ENCODE results near the gene ITSN1. TPM values are rescaled to one million over a fixed set of nuclear protein-coding genes. Genes with fewer than 3 reads are reported as not detected.
A peak's percentile ranks its signal among the peaks of the same experiment; 100 is the strongest.

Gene ITSN1
- total and polyA plus RNA-seq, 2 of the 13 experiments (the other 11 are each of a cell fraction or from before 2014, with no cell fraction given): 26.1 to 33.8 TPM

- TF ChIP-seq, protein P1, sequence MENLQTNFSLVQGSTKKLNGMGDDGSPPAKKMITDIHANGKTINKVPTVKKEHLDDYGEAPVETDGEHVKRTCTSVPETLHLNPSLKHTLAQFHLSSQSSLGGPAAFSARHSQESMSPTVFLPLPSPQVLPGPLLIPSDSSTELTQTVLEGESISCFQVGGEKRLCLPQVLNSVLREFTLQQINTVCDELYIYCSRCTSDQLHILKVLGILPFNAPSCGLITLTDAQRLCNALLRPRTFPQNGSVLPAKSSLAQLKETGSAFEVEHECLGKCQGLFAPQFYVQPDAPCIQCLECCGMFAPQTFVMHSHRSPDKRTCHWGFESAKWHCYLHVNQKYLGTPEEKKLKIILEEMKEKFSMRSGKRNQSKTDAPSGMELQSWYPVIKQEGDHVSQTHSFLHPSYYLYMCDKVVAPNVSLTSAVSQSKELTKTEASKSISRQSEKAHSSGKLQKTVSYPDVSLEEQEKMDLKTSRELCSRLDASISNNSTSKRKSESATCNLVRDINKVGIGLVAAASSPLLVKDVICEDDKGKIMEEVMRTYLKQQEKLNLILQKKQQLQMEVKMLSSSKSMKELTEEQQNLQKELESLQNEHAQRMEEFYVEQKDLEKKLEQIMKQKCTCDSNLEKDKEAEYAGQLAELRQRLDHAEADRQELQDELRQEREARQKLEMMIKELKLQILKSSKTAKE (CRISPR knock-in tag; IDR thresholded peaks at IDR 0.05; ENCODE audit: borderline replicate concordance): no peak
- TF ChIP-seq ZSCAN29 (CRISPR knock-in tag; conservative IDR thresholded peaks at IDR 0.05) (no peak), ATF1 (CRISPR knock-in tag; IDR thresholded peaks at IDR 0.05) (no peak), XRCC5 (optimal IDR thresholded peaks at IDR 0.05; ENCODE audit: low read length) (peak; percentile 16), ZNF510 (CRISPR knock-in tag; IDR thresholded peaks at IDR 0.05; ENCODE audit: low read depth) (no peak), ZNF816 (CRISPR knock-in tag; IDR thresholded peaks at IDR 0.05; ENCODE audit: borderline replicate concordance) (no peak), KLF12 (CRISPR knock-in tag; IDR thresholded peaks at IDR 0.05; ENCODE audit: borderline replicate concordance) (no peak), CBX2 (IDR thresholded peaks at IDR 0.05; ENCODE audit: low read depth, low read length) (no peak), CBX2 (CRISPR knock-in tag; IDR thresholded peaks at IDR 0.05; ENCODE audit: low read depth) (no peak), YY1 (IDR thresholded peaks at IDR 0.05; ENCODE audit: insufficient read depth, insufficient replicate concordance, low read depth, low read length) (peak; percentile 49), ZNF891 (CRISPR knock-in tag; IDR thresholded peaks at IDR 0.05) (no peak), ZEB1 (IDR thresholded peaks at IDR 0.05; ENCODE audit: insufficient replicate concordance, low read depth) (no peak), ZNF121 (CRISPR knock-in tag; IDR thresholded peaks at IDR 0.05) (no peak), PITX1 (CRISPR knock-in tag; IDR thresholded peaks at IDR 0.05) (0 out of 2 replicates have a peak, but pooled peaks have one; percentile 18), ZFP36L2 (CRISPR knock-in tag; IDR thresholded peaks at IDR 0.05) (no peak), SALL1 (CRISPR knock-in tag; IDR thresholded peaks at IDR 0.05) (peak; percentile 33; the same call in 1 of the 2 replicates), SNAPC4 (CRISPR knock-in tag; IDR thresholded peaks at IDR 0.05) (no peak)
- TF ChIP-seq, protein P2, sequence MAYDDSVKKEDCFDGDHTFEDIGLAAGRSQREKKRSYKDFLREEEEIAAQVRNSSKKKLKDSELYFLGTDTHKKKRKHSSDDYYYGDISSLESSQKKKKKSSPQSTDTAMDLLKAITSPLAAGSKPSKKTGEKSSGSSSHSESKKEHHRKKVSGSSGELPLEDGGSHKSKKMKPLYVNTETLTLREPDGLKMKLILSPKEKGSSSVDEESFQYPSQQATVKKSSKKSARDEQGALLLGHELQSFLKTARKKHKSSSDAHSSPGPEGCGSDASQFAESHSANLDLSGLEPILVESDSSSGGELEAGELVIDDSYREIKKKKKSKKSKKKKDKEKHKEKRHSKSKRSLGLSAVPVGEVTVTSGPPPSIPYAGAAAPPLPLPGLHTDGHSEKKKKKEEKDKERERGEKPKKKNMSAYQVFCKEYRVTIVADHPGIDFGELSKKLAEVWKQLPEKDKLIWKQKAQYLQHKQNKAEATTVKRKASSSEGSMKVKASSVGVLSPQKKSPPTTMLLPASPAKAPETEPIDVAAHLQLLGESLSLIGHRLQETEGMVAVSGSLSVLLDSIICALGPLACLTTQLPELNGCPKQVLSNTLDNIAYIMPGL (CRISPR knock-in tag; IDR thresholded peaks at IDR 0.05; ENCODE audit: borderline replicate concordance in 1 of 2, low read depth in 1 of 2): 0 out of 4 replicates have a peak, but pooled peaks of 1 of the 2 experiments have one; percentile 46
- TF ChIP-seq, protein P3, sequence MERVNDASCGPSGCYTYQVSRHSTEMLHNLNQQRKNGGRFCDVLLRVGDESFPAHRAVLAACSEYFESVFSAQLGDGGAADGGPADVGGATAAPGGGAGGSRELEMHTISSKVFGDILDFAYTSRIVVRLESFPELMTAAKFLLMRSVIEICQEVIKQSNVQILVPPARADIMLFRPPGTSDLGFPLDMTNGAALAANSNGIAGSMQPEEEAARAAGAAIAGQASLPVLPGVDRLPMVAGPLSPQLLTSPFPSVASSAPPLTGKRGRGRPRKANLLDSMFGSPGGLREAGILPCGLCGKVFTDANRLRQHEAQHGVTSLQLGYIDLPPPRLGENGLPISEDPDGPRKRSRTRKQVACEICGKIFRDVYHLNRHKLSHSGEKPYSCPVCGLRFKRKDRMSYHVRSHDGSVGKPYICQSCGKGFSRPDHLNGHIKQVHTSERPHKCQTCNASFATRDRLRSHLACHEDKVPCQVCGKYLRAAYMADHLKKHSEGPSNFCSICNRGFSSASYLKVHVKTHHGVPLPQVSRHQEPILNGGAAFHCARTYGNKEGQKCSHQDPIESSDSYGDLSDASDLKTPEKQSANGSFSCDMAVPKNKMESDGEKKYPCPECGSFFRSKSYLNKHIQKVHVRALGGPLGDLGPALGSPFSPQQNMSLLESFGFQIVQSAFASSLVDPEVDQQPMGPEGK (CRISPR knock-in tag; IDR thresholded peaks at IDR 0.05): no peak
Measured at GRCh38 chr21:33894736-33895288, 252.5 kb downstream of the ITSN1 start (continued).
